ENCODE measurements around the gene KIRREL1.

The KIRREL1 gene

DNA sequence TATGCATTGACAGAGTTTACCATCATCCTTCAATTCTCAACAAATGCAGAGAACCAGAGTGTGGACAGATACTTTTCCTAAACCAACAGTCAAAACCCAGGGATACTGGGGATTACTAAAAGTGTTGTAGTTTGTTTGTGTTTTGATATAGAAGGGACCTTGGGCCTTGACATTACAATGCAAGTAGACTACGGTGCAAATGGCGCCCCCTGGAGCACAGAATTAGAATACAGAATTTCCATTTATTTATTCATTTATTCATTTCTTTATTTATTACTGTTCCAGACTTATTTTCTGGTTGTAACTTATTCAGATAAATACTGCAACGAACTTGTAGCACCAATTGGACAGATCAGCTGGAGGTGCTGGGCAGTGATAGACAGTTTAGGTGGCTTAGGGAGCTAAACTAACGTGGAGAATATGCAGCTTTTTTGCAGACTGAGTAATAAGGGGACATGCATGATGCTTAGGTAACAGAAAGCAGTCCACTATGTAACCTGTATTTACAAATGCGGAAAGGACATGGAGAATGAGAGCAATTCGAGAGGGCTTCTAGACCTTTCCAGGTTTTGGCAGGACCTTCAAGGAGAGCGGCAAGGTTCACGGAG lies 42.6 kb downstream of the KIRREL1 start:
- DNase-seq (ENCODE audit: low read depth in 2 of 2), result no peak

DNA sequence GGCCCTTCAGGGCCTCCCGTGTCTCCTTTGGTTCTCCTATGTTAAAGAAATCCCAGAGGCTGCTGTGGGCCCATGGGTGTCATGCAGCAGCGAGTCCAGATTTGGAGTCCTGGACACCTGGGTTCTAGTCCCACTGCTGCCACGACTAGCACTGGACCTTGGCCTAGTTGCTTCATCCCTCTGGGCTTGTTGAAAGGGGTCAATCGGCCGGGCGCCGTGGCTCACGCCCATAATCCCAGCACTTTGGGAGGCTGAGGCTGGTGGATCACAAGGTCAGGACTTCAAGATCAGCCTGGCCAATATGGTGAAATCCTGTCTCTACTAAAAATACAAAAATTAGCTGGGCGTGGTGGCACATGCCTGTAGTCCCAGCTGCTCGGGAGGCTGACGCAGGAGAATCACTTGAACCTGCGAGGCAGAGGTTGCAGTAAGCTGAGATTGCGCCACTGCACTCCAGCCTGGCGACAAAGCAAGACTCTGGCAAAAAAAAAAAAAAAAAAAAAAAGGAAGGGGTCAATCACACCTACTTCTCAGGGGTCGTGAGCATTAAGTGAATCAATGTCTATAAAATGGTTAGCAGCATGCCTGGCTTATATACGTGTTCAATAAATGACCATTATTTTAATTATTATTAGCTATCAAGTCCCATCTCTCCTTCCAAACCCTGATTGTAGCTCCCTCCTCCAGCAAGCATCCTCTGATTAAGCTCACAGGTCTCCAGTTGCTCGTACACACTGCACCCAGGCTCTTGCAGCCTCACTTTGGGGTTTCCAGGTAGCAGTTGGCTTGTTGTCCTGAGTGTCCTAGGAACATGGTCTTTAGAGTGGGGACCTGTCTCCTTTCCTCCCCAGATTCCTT lies 43.8 kb downstream of the KIRREL1 start:
- no peak for DNase-seq (ENCODE audit: low read depth in 2 of 2)

DNA sequence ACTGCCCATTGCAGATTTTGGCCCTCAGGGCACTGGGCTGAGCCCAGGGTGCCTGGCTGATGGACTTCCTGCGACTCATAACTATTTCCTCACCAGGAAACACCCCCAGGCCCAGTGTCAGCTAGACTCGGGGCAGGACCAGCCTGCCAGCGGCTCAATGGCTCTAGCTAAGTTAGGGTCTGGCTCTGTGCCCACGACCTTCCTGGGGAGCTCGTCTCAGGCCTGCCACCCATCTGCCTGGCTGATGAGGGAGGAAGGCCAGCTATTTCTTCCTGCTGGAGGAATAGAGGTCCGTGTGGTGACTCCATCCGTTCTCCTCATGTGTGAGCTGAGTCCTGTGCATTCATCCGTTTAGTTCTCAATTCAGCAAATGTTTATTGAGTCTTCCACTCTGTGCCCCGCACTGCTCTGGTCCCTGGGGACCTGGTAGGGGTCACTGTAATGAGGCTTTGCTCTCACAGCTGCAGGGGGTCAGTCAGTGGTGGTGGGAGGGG lies 44.5 kb downstream of the KIRREL1 start:
- no peak for DNase-seq (ENCODE audit: low read depth in 2 of 2)

DNA sequence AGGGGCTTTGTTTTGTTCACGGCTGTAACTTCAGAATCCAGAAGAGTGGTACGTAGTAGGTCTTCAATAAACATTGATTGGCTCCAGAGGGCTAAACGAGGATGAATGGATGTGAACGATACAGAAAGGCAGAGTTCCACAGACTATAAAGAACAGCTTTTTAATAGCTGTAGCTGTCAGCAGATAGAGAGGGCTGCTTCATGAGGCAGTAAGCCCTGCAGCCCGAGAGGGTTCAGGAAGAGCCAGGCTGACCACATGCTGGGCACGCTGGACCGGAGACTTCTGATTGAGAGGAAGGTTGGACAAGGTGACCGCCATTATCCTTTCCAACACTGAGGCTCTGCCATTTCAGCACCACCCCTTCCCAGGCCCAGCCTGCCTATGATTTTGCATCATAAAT lies 45.3 kb downstream of the KIRREL1 start:
- no peak for DNase-seq (ENCODE audit: low read depth in 2 of 2)

DNA sequence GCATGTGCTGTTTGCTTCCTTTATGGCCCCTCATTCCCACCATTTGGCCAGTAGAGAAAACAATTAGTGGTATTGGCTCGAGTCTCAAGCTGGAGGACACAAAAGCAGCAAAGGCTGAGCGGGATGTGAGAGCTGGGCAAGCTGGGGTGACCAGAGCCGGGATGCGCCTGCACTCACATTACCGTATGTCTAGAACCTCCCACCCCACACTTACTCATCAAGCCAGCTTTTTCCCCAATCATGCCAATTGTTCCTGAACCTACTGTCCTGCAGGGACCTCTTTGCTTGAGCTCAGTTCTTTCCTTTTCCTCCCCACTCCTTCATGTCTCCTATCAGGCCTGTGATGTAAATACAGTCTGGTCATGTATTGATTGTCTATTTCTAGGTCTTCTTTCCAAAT lies 45.9 kb downstream of the KIRREL1 start:
- no peak for DNase-seq (ENCODE audit: low read depth in 2 of 2)

DNA sequence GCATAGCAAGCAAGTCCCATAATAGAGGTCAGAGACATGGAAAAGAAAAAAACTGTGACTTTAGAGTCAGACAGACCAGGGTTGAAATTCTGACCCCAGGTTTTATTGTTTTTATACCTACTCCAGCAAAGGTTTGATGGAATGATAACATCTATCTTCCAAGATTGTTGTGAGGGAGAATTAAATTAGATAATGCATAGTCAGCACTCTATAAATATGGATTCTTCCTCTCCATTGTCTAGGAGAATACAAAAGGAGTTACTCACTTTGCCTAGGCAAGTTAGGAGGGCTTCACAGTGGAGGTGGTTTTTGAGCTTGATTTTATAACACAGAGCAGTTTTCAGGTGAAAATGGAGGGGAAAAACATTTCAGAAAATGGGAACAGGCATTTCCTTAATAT lies 46.9 kb downstream of the KIRREL1 start:
- no peak for DNase-seq (ENCODE audit: low read depth in 2 of 2)

DNA sequence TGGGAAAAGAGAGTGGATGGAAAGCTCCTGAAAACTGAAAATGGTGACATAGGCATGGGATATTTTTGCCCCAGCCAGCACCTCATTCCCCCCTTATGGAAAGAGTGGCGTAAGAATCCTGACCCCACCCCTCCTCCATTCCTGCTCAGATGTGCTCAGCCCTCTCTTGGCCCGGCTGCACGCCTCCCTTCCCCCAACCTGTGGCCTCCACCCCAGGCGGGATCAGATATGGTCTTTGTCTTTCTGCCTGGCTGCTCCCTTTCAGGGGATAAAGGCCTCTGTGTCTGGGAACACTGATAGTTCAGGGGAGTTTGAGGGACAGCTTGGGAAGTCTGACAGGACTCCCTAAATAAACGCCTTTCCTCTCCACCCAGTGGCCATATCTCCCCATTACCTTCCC lies 49.8 kb downstream of the KIRREL1 start:
- DNase-seq (ENCODE audit: low read depth in 2 of 2), result no peak

DNA sequence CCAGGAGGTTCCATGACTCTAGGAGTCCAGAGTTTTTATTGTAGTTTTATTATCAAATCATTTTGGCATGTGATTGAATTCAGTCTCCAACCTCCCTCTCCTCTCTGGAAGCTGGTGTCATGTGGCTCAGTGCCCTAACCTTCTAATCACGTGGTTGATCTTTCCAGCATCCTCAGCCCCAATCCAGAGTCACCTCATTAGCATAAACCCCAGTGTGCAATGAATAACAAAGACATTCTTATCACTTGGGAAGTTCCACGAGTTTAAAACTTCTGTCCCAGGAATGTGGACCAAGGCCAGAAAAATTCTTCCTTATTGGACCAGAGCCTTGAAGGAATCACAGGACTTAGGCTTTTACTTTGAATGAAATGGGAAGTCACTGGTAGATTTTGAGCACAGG lies 52.2 kb downstream of the KIRREL1 start:
- DNase-seq (ENCODE audit: low read depth in 2 of 2), result no peak

DNA sequence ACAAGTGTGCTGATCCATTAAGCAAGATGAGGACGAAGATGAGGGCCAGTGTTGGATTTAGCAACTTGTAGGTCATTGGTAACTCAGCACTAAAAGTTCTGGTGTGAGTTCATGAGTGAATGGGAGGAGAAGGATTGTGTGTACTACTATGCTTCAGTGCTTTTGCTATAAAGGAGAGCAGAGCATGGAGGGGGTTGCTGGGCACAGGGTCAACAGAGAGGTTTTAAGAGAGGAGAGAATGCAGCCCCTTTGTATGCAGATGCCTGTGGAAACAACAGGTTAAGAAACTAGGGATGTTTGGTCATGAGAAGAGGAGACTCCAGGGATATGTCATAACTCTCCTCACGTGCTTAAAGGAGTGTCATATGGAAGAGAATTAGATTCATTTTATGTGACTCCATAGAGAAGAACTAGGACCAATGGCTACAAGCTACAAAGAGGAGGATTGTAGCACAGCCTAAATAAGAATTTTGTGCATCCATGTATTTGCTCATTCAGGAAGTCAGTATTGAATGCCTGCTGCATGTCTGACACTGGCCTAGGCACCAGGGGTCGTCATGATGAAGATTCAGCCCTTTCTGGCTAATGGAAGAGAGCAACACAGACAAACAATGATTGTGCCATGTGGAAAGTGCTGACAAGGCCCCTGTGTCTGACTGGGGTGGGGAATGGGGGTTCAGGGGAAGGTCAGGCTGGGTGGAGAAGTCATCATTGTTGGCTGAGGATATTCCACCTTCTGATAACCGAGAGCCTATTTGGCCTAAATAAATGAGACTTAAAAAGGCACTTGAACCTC lies 53.5 kb downstream of the KIRREL1 start:
- DNase-seq (ENCODE audit: low read depth in 2 of 2), result no peak

DNA sequence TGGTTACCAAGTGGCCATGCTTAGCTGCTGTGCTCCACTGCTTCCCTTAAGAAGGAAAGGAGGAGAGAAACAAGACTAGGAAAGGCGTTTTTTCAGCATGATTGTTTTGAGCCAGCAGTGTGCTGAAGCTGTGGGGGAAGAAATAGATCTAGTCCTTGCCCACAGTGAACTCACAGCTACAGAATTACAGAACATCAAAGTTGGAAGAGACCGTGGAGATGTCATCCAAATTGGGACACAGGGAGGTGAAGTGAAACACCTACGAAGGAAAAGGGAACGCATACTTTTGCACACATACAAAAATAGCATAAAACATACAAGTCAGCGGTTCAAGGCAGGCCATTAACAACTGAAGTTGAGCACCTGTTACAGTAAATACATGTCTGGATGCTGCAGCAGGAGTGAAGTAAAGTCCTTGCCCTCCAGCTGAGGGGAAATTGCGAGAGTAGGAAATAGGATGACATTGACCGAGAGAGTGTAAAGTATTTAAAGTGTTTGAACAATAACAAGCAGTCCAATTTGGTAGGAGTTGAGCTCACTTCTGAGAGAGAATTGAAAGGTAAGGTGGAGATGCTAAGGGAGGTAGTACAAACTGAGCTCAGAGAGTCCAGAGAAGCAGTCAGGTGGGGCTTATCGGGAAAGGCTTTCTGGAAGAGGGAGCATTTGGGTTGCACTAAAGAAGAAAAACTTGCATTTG lies 55.1 kb downstream of the KIRREL1 start:
- DNase-seq (ENCODE audit: low read depth in 2 of 2), result no peak

DNA sequence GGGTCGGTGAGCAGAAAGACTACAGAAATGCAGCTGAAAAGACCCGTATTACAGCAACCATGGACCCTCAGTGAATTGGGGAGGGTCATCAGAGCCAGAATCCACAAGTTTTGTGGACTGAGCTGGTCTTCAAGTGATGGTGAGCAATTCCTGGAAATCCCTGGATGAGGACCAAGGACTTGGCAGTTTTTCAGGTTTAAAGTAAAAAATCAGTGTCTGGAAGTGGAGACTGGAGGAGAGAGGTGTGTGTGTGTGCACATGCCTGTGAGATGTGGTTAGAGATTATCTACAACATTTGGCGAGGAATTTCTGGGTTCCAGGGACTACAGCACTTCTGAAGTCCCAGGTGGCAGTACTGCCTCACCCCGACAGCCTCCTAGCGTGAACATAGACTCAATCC lies 56.4 kb downstream of the KIRREL1 start:
- DNase-seq (ENCODE audit: low read depth in 2 of 2), result no peak

DNA sequence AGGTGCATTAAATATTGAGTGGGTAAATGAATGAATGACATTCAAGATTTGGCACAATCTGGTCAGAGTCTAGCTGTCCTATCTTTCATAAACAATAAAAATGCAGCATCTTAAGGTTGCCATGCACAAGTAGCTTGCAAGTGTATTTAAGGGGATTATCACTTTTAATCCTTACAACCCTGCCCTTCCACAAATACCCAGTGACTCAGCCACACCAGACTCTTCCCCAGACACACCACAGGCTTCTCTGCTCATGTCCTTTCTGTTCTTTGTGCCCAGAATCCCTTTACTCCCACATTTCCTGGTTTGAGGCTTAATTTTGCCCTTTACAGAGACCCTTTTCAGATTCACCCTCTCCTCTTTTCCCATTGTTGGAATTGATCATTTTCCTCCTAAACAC lies 59.8 kb downstream of the KIRREL1 start:
- DNase-seq (ENCODE audit: low read depth in 2 of 2), result no peak

DNA sequence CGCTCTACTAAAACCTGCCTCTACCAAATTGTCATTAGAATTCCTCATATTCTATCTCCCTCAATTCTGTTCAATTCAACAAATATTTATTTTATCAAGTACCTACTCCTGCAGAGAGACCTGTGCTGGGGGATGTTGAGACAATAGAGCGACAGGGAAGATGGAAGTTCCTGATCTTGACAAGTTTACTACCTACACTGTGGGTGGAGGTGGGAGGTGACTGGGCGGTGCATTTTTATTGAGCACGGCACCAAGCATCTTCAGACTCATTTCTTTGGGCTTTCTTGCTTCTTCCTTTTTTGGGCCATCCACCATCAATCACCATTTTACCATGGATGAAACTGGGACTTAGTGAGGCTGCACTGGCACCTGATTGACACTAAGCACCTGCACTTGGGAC lies 61.3 kb downstream of the KIRREL1 start:
- no peak for DNase-seq (ENCODE audit: low read depth in 2 of 2)

DNA sequence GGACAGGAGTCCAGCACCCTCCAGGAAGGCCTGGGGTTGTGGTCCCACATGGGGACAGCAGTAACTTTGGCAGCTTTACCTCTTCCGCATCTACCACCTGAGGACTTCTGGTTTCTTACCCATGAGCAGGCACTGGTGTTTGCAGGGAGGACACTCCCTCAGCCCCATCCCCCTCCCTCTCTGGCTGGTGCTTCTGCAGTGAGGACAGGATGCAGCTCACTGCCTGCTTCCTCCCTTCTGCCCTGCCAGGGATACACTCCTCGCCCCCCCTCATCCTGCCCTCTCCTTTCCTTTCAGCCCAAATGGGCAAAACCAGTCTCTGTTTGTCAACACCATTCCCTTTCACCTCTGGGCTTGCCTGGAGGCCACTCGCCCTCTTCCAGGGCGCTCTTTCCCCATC lies 62.4 kb downstream of the KIRREL1 start:
- DNase-seq (ENCODE audit: low read depth in 2 of 2), result no peak

DNA sequence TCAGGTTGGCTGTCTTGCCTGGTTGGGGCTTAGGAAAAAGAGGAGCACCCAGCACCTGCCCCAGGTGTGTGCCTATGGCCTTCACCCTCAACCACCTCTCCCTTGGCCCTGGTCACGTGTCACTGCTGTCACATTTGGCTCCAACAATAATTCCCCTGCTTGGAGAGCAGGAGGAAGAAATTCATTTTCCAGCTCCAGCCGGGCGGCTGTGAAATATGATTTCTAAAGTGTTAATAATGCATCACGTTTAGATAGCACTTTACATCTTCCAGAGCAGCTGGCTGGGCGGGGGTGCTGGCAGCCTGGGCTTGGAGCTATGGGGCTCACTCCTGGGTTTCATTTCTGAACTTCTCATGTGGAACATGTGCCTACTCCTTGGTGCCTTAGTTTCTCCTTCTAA lies 63.1 kb downstream of the KIRREL1 start:
- no peak for DNase-seq (ENCODE audit: low read depth in 2 of 2)

DNA sequence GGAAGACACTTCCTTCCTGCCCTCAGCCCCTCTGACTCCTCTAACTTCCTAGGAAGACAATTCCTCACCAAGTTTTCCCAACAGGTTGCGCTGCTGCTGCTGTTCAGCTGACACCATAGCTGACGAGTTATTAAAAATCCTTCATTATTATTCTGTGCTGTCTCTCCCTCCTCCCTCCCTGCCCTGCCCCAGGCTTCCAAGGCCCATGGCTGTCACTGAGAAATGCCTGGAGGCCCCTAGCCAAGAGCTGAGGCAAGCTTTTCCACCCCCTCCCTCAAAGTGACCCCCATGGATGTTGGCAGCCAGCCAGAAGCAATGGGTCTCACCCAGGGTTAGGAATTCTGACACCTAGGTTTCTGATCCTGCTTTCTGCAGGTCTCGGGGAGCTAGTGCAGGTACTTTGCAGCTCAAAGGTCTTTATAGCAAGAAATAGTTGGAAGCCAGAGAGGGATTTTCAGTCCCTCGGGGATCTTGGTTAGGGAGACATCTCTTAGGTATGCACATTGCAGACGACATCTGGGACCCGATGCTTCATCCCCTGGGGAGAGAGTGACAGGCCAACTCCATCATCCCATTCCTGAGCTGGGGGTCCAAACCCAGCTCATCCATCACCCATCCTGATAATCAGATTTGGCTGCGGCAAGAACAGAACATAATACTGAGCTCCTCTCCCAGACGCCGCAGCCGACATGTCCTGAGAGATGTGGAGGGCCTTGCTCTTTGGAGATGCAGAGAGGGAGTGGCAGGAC lies 65.0 kb downstream of the KIRREL1 start:
- DNase-seq (ENCODE audit: low read depth in 2 of 2), result no peak

DNA sequence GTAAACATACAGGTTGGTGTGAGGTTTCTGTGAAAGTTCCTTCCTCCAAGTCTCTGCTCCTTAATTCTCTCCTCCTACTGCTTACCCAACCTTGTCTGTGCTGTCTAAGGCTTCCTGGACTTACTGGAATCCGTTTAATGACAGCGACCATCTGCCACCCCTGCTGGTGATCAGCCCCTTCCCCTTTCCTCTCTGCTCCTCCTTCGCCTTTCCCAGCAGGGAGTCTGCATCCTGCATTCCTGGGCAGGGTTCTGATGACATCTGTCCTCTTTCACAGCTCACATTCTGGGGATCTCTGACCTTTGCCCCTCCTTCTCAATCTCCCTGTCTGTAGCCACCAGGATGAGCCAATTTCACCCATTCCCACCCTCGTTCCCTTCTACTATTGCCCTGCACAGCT lies 66.5 kb downstream of the KIRREL1 start:
- no peak for DNase-seq (ENCODE audit: low read depth in 2 of 2)

DNA sequence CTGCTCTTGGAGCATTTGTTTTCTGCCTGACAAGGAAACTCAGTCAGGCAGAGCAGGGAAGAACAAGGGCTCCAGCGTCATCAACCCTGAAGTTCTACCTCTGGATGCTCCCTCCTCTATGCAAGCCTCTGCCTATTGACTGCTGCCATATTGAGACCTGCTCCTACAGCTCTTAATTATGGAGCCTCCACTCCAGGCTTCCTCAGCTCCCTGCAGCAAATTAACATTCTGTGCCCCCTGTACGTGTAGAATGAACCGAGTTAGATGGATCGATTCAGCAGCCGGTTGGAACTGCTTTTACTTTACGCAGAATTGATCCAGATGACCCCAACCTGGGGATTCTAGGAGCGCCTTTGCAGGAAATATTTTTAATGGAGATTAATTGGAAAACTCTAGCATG lies 68.7 kb downstream of the KIRREL1 start:
- no peak for DNase-seq (ENCODE audit: low read depth in 2 of 2)

DNA sequence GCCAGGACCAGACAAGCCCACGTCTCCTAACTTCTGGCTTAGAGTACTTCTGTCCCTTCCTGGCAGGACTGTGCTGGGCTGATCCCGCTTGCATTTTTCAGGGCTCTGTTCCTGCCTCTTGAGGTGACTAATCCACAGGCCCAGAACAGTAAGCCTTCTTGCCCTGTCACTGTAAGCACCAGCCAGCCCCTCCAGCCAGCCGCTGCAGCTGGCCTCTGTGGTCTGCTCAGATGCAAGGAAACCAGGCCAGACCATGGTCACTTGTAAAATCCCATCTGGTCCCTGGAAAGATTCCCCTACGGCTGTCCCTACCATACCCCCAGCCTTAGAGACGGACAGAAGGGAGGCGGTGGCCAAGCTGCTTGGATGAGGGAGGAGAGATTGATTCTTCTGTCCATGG lies 74.2 kb downstream of the KIRREL1 start:
- DNase-seq (ENCODE audit: low read depth in 2 of 2), result no peak

DNA sequence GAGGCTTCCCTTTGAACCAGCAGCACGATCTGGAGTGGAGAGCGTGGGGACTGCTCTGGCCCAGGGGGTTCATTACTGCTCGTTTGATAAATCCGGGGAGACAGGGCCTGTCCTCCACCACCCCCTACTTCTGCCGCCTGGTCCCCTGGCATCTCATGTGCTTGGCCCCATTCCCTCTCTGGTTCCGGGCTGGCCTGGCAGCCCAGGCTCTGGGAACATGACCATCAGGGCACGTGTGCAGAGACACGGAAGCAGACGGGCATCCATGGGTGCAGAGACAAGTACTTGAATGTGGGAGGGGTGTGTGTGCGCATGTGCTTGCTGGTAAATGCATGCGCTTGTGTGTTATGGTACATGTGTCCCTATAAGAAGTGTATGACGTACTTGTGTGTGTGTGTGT lies 75.5 kb downstream of the KIRREL1 start:
- no peak for DNase-seq (ENCODE audit: low read depth in 2 of 2)

DNA sequence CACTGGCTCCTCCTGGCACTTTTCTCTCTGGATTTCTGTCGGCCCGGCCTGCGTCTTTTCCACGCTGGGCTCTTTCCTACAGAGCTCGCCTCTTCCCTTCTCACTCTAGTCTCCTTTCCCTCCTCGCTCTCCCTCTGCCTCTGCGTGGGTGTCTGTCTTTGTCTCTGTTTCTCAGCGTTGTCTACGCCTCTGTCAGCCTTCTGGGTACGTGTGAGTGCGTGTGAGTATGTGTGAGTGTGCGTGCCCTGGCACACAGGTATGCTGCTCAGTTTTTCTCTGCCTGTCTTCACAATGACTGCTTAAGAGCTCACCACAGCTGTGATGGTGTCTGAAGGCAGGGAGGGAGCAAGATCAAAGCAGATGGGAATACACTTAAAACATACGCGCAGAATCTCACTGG lies 77.7 kb downstream of the KIRREL1 start:
- no peak for DNase-seq (ENCODE audit: low read depth in 2 of 2)

Data from stimulated activated CD8-positive, alpha-beta memory T cell treated with anti-CD3 and anti-CD28 coated beads, Interleukin-2, amount 100 ng/mL, for 1 hour (primary cell).